NCI-H460 (cell line): Measurements from ENCODE around the gene MTMR1. TPM values are rescaled to one million over a fixed set of nuclear protein-coding genes. Genes with fewer than 3 reads are reported as not detected.

Experiments
- DNase-seq: peaks from one replicate; pipeline ENCODE4 v3.0.0-alpha.2; 2016; ENCODE audit warnings: low read depth; ENCODE audit errors: extremely low read depth
- total RNA-seq: library from RNA; depleted of rRNA; stranded (reverse); fragments of >200 nt; shearing (Covaris generic); gene quantifications from 2 replicates; pipeline ENCODE4 v1.2.3, GENCODE V29; 2014

Gene MTMR1
- total RNA-seq, 1 experiment from 2014 or later: 19.9 TPM

- no peak for DNase-seq
Measured at GRCh38 chrX:150696331-150696730, 3.1 kb downstream of the MTMR1 start.

- DNase-seq: no peak
Measured at GRCh38 chrX:150696866-150697265, 3.7 kb downstream of the MTMR1 start.

- no peak for DNase-seq
Measured at GRCh38 chrX:150697641-150698040, 4.4 kb downstream of the MTMR1 start.

GRCh38 chrX:150698981-150699380 is 5.8 kb downstream of the MTMR1 start:
- no peak for DNase-seq

- no peak for DNase-seq
Measured at GRCh38 chrX:150700107-150700506, 6.9 kb downstream of the MTMR1 start.

- no peak for DNase-seq
Measured at GRCh38 chrX:150701377-150701776, 8.2 kb downstream of the MTMR1 start.

- DNase-seq: no peak
Measured at GRCh38 chrX:150702966-150703694, 9.9 kb downstream of the MTMR1 start.

GRCh38 chrX:150703695-150703974 is 10.4 kb downstream of the MTMR1 start:
- no peak for DNase-seq

- DNase-seq: no peak
Measured at GRCh38 chrX:150704030-150704613, 10.9 kb downstream of the MTMR1 start.

- DNase-seq: no peak
Measured at GRCh38 chrX:150712619-150713018, 19.4 kb downstream of the MTMR1 start.

- DNase-seq: no peak
Measured at GRCh38 chrX:150715184-150715583, 22.0 kb downstream of the MTMR1 start.

- DNase-seq: no peak
Measured at GRCh38 chrX:150719621-150720020, 26.4 kb downstream of the MTMR1 start.

GRCh38 chrX:150729956-150730355 is 36.8 kb downstream of the MTMR1 start:
- DNase-seq: no peak

GRCh38 chrX:150730719-150731118 is 37.5 kb downstream of the MTMR1 start:
- no peak for DNase-seq

- DNase-seq: no peak
Measured at GRCh38 chrX:150731795-150732194, 38.6 kb downstream of the MTMR1 start.

GRCh38 chrX:150736475-150736874 is 43.3 kb downstream of the MTMR1 start:
- DNase-seq: no peak

GRCh38 chrX:150752124-150752523 is 58.9 kb downstream of the MTMR1 start:
- no peak for DNase-seq

GRCh38 chrX:150753357-150753756 is 60.2 kb downstream of the MTMR1 start:
- DNase-seq: no peak

GRCh38 chrX:150753968-150754367 is 60.8 kb downstream of the MTMR1 start:
- no peak for DNase-seq

GRCh38 chrX:150757371-150757770 is 64.2 kb downstream of the MTMR1 start:
- DNase-seq: no peak

- no peak for DNase-seq
Measured at GRCh38 chrX:150759568-150760416, 66.6 kb downstream of the MTMR1 start.
